Effector memory CD8-positive, alpha-beta T cell (primary cell): ENCODE results near the gene IFI44L.
A peak's percentile ranks its signal among the peaks of the same experiment; 100 is the strongest.

Experiments used
- ATAC-seq: fragments of 150-1000 bp; cut with Tn5 transposase; replicated peaks from 2 replicates; pipeline ENCODE4 v1.10.0; 2021; ENCODE audit warnings: mild to moderate bottlenecking, moderate library complexity
- DNase-seq, 3 experiments: peaks; one replicate each; pipeline ENCODE4 v3.0.0; 2021
- H3K27ac Mint-ChIP-seq, 2 donors: one replicate each; pipeline ENCODE4 v1.8.0; 2022; ENCODE audit warnings: mild to moderate bottlenecking in 2 of 2, mixed read lengths in 2 of 2, moderate library complexity in 2 of 2
- H3K27me3 Mint-ChIP-seq, 2 donors: one replicate each; pipeline ENCODE4 v1.8.0; 2022; ENCODE audit warnings: mixed read lengths in 2 of 2
- H3K36me3 Mint-ChIP-seq: one replicate; pipeline ENCODE4 v1.8.0; 2022; ENCODE audit warnings: mild to moderate bottlenecking, moderate library complexity, mixed read lengths; ENCODE audit not compliant: insufficient read depth
- H3K4me1 Mint-ChIP-seq, 2 donors: one replicate each; pipeline ENCODE4 v1.8.0; 2022; ENCODE audit warnings: low read depth in 2 of 2, mixed read lengths in 2 of 2
- H3K4me3 Mint-ChIP-seq, 2 donors: one replicate each; pipeline ENCODE4 v1.8.0; 2022; ENCODE audit warnings: mild to moderate bottlenecking in 2 of 2, mixed read lengths in 2 of 2, moderate library complexity in 2 of 2
- H3K9me3 Mint-ChIP-seq, 2 donors: one replicate each; pipeline ENCODE4 v1.8.0; 2022; ENCODE audit warnings: mixed read lengths in 2 of 2

Gene IFI44L

DNA sequence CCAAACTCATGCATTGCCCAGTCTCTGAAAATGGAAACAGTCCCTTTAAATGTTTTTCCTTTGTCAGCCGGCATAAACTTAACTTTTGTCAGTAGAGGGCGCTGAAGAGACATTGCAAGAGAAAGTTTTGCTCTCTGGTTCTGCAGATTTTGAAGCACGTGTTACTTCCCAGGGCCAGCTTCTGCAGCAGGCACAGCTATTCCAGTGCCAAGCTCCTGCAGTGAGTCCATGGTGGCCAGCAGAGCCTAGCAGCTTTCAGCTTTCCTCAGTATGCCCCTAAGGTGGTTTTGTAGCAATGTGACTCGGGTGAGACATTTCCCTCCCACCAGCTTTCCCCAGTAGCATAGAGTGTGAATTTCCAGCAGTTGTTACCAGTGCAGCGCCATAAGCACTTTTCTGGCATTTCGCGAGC is 2.6 kb upstream of the IFI44L start:
- peak; percentile 77 for ATAC-seq
- peaks cover 25 to 32% of the 10 kb centered on the region in 2 donors for H3K4me1 Mint-ChIP-seq
- DNase-seq: peak; percentile 52 to 59 (median 57)
- H3K36me3 Mint-ChIP-seq: peaks cover 13% of the 10 kb centered on the region
- H3K9me3 Mint-ChIP-seq: no peaks in the 10 kb centered on the region
- no peak overlapping the region for H3K4me3 Mint-ChIP-seq
- no peaks in the 10 kb centered on the region for H3K27me3 Mint-ChIP-seq
- H3K27ac Mint-ChIP-seq: no peak overlapping the region

DNA sequence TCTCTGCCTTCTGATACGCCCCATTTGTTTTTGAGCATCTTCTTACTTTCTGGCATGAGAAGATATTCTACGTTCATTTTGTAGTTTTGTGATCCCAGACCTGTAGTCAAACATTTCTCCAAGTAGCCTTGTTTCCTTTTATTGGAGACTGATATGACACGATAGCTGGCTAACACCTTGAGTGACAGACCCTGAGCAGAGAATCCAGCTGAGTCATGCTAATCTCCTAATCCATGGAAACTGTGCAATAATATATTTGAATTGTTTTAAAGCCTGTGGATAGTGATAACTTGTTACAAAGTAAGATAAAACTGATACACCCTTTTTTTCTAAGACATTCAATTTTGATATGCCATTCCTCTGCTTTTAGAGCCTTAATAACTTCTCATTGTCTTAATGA is 1.2 kb upstream of the IFI44L start:
- Mint-ChIP-seq H3K9me3 (no peaks in the 10 kb centered on the region), H3K4me1 (peaks cover 25 to 37% of the 10 kb centered on the region in 2 donors), H3K36me3 (peaks cover 13% of the 10 kb centered on the region), H3K27me3 (no peaks in the 10 kb centered on the region), H3K4me3 (peak overlapping the region; percentile 80), H3K27ac (peak overlapping the region; percentile 88 to 89)
- no peak for ATAC-seq
- DNase-seq: no peak

DNA sequence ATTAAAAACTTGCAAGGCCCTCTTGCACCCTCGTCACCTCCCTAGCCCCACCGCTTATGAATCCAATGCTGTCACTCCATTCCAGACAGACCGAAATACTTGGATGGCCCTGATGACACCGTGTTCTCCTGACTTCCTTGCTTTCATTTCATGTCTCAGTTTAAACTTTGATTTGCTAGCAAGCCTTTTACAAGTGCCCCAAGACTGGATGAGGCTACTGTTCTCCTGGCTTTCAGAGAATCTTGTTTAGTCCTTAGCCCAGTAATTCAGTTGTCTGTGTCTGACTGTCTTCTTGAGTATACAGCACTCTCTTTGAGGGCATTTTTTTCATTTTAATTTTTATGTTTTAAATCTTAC is 824 bp upstream of the IFI44L start:
- ATAC-seq: peak; percentile 9
- Mint-ChIP-seq H3K27me3 (no peaks in the 10 kb centered on the region), H3K4me3 (peak overlapping the region; percentile 80), H3K36me3 (peaks cover 13% of the 10 kb centered on the region), H3K27ac (peak overlapping the region; percentile 88 to 89), H3K9me3 (no peaks in the 10 kb centered on the region), H3K4me1 (peaks cover 25 to 41% of the 10 kb centered on the region in 2 donors)
- no peak for DNase-seq

DNA sequence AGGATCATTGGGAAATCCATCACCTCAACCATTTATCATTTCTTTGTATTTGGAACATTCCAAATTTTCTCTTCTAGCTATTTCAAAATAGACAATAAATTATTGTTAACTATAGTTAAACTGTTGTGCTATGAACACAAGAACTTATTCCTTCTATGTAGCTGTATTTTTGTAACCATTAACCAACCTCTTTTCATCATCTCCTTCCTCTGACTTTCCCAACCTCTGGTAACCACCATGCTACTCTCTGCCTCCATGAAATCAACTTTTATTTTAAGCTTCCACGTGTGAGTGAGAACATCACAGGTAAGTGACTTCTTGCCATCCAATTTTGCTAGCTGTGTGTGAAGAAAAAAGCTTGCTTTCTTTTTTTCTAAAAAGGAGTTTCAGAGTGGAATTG is 418 bp downstream of the IFI44L start:
- H3K4me1 Mint-ChIP-seq: peaks cover 25 to 47% of the 10 kb centered on the region in 2 donors
- H3K36me3 Mint-ChIP-seq: peaks cover 13% of the 10 kb centered on the region
- peak overlapping the region; percentile 88 to 89 for H3K27ac Mint-ChIP-seq
- H3K4me3 Mint-ChIP-seq: peak overlapping the region; percentile 80
- DNase-seq (no peak), ATAC-seq (no peak)
- H3K27me3 Mint-ChIP-seq: no peaks in the 10 kb centered on the region
- no peaks in the 10 kb centered on the region for H3K9me3 Mint-ChIP-seq

DNA sequence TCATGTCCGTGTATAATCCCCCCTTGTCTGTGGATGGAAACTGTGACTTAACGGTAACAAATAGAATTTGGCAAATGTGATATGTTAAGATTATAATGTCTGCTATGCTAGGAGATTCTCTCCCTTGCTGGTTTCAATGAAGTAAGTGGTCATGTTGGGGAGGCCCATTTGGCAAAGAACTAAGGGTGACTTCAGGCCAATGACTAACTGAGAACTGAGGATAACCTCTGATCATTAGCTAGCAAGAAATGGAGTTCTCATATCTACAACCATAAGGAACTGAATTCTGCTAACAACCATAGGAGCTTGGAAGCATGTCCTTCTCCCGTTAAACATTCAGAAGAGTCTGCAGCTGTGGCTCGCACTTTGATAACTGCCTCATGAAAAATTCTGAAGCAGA is 2.3 kb downstream of the IFI44L start:
- Mint-ChIP-seq H3K4me1 (peaks cover 25 to 49% of the 10 kb centered on the region in 2 donors), H3K27ac (peak overlapping the region; percentile 33 to 62), H3K9me3 (no peaks in the 10 kb centered on the region), H3K36me3 (peaks cover 13% of the 10 kb centered on the region), H3K27me3 (no peaks in the 10 kb centered on the region), H3K4me3 (peak overlapping the region; percentile 37 to 59)
- no peak for ATAC-seq
- DNase-seq: no peak

DNA sequence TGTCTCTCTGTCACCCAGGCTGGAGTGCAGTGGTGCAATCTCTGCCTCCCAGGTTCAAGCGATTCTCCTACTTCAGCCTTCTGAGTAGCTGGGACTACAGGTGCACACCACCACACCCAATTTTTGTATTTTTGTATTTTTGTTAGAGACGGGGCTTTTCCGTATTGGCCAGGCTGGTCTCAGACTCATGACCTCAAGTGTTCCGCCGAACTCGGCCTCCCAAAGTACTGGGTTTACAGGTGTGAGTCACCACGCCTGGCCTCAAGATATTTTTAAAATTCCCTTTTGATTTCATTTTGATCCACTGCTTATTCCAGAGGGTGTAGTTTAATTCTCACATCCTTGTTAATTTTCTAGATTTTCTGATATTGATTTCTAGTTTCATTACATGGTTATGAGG is 3.8 kb downstream of the IFI44L start:
- Mint-ChIP-seq H3K4me3 (peak overlapping the region; percentile 33 to 37), H3K27me3 (no peaks in the 10 kb centered on the region), H3K4me1 (peaks cover 18 to 42% of the 10 kb centered on the region in 2 donors), H3K27ac (no peak overlapping the region), H3K36me3 (peaks cover 13% of the 10 kb centered on the region), H3K9me3 (no peaks in the 10 kb centered on the region)
- no peak for ATAC-seq
- DNase-seq: no peak

DNA sequence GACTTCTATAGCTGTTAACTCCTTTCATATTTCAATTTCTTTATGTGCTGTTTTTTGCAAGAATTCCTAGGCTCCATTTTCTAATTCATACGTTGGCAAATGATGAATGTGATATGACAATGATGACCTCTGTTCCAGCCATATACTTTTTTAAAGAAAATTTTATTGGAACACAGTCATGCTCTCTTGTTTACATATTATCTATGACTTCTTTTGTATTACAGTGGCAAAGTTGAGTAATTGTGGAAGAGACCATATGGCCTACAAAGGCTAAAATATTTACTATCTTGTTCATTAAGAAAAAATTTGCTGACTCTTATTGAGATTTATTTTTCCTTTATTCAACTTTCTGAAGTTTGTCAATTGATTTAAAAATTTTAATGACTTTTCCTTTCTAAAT is 7.1 kb downstream of the IFI44L start:
- DNase-seq (no peak), ATAC-seq (no peak)
- no peaks in the 10 kb centered on the region for H3K9me3 Mint-ChIP-seq
- H3K27ac Mint-ChIP-seq: no peak overlapping the region
- no peaks in the 10 kb centered on the region for H3K36me3 Mint-ChIP-seq
- H3K4me3 Mint-ChIP-seq: no peak overlapping the region
- H3K27me3 Mint-ChIP-seq: no peaks in the 10 kb centered on the region
- peaks cover 4 to 23% of the 10 kb centered on the region in 2 donors for H3K4me1 Mint-ChIP-seq

DNA sequence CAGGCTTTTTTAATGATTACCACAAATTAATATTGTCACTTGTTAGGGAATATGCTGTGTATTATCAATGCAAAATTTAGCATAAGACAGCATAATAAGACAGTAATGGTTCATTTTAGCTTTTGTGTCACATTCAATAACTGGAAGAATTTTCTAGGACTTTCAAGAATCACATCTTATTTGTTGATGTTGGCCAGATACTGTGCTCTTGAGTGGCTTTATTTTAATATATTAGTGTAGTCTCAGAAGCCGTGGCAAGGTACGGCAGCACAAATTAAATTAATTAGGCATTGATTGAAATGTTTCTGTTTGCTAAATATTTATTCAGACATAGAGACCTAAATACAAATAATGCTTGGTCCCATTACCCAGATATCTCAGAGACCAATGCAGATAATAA is 10.4 kb downstream of the IFI44L start:
- ATAC-seq (no peak), DNase-seq (no peak)
- no peaks in the 10 kb centered on the region for H3K27me3 Mint-ChIP-seq
- peaks cover 2 to 4% of the 10 kb centered on the region in 2 donors for H3K4me1 Mint-ChIP-seq
- no peaks in the 10 kb centered on the region for H3K9me3 Mint-ChIP-seq
- no peak overlapping the region for H3K27ac Mint-ChIP-seq
- H3K4me3 Mint-ChIP-seq: no peak overlapping the region
- no peaks in the 10 kb centered on the region for H3K36me3 Mint-ChIP-seq

DNA sequence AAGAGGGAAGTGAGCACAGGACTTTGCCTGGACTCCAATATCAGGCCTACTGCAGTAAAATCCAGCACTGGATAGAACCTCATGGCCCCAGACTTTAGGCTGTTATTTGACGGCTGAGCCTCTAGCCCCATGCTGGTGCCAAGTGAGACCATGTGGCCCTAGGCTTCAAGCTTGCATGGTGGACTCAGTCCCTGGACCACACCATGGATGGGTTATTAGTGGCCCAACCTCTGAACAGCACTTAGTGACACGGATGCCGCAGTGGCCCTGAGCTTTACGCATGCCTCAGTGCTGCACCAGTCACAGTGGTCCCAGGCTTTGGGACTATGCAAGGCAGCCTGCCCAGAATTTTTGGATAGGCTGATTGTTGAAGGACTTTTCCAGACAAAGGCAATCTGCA is 13.0 kb downstream of the IFI44L start:
- Mint-ChIP-seq H3K36me3 (no peaks in the 10 kb centered on the region), H3K9me3 (no peaks in the 10 kb centered on the region), H3K4me1 (peaks cover 0 to 2% of the 10 kb centered on the region in 2 donors), H3K27ac (no peak overlapping the region), H3K27me3 (no peaks in the 10 kb centered on the region), H3K4me3 (no peak overlapping the region)
- DNase-seq (no peak), ATAC-seq (no peak)

DNA sequence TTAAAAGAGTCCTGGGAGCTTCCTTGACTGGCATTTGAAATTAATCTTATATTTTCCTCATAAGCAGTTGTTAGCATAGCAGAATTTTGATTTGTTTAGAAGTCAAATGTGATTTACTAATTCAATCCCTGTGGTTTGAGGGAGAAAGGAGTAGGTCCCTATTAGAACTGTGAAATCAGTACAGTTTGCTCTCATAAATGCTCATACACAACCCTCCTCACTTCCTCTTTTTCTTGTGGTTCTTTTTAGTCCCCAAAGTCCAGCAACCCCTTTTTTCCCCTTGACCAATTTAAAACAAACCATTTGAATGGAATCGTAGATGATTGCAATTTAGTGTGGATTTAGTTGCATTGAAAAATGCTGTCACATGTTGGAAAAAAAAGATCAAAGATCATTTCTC is 20.2 kb downstream of the IFI44L start:
- Mint-ChIP-seq H3K4me3 (no peak overlapping the region), H3K27me3 (no peaks in the 10 kb centered on the region), H3K27ac (no peak overlapping the region), H3K4me1 (peaks cover 14 to 16% of the 10 kb centered on the region in 2 donors), H3K9me3 (peaks cover 0 to 5% of the 10 kb centered on the region in 2 donors), H3K36me3 (no peaks in the 10 kb centered on the region)
- ATAC-seq: no peak
- DNase-seq: no peak

DNA sequence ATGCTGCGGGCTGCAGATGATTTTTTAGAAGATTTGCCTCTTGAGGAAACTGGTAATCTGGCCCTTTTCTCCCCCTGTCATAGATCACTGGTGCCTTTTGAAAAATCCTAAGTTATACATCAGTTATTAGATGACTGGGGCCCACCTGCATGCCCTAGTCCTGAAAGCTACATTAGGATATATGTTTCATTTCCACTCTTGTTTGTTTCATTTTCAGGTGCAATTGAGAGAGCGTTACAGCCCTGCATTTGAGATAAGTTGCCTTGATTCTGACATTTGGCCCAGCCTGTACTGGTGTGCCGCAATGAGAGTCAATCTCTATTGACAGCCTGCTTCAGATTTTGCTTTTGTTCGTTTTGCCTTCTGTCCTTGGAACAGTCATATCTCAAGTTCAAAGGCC is 21.3 kb downstream of the IFI44L start:
- Mint-ChIP-seq H3K9me3 (peaks cover 0 to 5% of the 10 kb centered on the region in 2 donors), H3K27me3 (no peaks in the 10 kb centered on the region), H3K36me3 (no peaks in the 10 kb centered on the region), H3K4me1 (peaks cover 21 to 26% of the 10 kb centered on the region in 2 donors), H3K4me3 (no peak overlapping the region), H3K27ac (no peak overlapping the region)
- ATAC-seq (no peak), DNase-seq (no peak)

DNA sequence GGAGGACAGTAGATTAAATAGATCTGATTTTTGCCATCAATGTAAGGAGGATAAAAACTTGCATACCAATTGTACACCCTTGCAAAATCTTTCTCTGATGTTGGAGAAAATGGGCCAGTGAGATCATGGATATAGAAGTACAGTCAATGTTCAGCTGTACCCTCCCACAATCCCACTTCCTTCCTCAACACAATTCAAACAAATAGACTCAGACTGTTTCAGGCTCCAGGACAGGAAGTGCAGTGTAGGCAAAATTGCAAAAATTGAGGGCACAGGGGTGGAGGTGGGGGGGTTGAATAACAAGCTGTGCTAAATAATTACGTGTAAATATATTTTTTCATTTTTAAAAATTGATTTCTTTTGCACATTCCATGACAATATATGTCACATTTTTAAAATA is 25.5 kb downstream of the IFI44L start:
- ATAC-seq: peak; percentile 77
- H3K4me3 Mint-ChIP-seq: peak overlapping the region; percentile 18 to 49

DNA sequence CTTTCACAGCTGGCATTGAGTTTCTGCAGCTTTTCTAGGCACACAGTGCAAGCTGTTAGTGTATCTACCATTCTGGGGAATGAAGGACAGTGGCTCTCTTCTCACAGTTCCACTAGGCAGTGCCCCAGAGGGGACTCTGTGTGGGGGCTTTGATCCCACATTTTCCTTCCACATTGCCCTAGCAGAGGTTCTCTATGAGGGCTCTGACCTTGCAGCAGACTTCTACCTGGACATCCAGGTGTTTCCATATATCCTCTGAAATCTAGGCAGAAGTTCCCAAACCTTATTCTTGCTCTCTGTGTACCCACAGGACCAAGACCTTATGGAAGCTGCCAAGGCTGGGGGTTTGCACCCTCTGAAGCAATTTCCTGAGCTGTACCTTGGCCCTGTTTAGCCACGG is 27.0 kb downstream of the IFI44L start:
- ATAC-seq (no peak), DNase-seq (no peak)
- H3K27me3 Mint-ChIP-seq: no peaks in the 10 kb centered on the region
- peak overlapping the region; percentile 27 to 94 for H3K27ac Mint-ChIP-seq
- peaks cover 36 to 54% of the 10 kb centered on the region in 2 donors for H3K4me1 Mint-ChIP-seq
- H3K9me3 Mint-ChIP-seq: peaks cover 0 to 5% of the 10 kb centered on the region in 2 donors
- peak overlapping the region in 1 of 2 donors; percentile 4 for H3K4me3 Mint-ChIP-seq
- no peaks in the 10 kb centered on the region for H3K36me3 Mint-ChIP-seq

More for the DNA sequence above, 25.5 kb downstream of the IFI44L start:
- Mint-ChIP-seq H3K9me3 (peaks cover 0 to 5% of the 10 kb centered on the region in 2 donors), H3K4me1 (peaks cover 33 to 41% of the 10 kb centered on the region in 2 donors), H3K27ac (peak overlapping the region; percentile 27 to 59), H3K27me3 (no peaks in the 10 kb centered on the region), H3K36me3 (no peaks in the 10 kb centered on the region)
- peak in 1 of 3 experiments; percentile 13 for DNase-seq

DNA sequence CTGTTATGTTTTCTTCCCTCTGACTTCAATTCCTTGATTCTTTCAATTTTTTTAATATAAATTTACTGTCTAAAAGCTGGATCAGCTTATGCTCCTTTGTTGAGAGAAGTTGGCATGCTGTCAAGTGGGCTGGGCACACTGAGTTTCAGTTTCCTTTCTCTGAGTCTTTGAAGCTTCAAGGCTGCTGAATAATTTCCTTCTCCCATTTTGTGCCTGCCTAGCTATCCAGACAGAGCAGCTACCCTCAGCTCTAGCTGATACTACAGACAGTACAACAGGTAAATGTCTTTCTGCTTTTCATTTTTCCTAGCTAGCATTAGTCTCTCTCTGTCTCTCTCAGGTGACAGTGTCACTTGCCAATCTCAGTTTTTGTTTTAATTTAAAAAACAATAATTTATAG is 29.4 kb downstream of the IFI44L start, which contains the start of gene IFI44:
Gene IFI44, plus strand, starts transcription at position 204 of the 400 bp plus-strand sequence. CDS start 365 bp downstream, outside the sequence.
- ATAC-seq (peak; percentile 81), DNase-seq (peak; percentile 58 to 71 (median 65))
- peaks cover under 1% of the 10 kb centered on the region for H3K36me3 Mint-ChIP-seq
- no peaks in the 10 kb centered on the region for H3K9me3 Mint-ChIP-seq
- peak within 1 kb of the TSS; percentile 88 to 89 for H3K4me3 Mint-ChIP-seq
- peak within 1 kb of the TSS; percentile 90 to 94 for H3K27ac Mint-ChIP-seq
- H3K27me3 Mint-ChIP-seq: no peaks in the 10 kb centered on the region
- peaks cover 37 to 59% of the 10 kb centered on the region in 2 donors for H3K4me1 Mint-ChIP-seq
